H1 (cell line): Measurements from ENCODE around the gene DCHS1. TPM values are rescaled to one million over a fixed set of nuclear protein-coding genes. Genes with fewer than 3 reads are reported as not detected.

ENCODE experiments used
- CTCF ChIA-PET: fragments of 300-600 bp; sonication (Branson Sonifier 250); formaldehyde crosslinking; loops from one replicate; lab custom pipeline; 2021; ENCODE audit not compliant: partially characterized antibody; lab: Charles Lee
- POLR2A ChIA-PET: fragments of 300-600 bp; sonication (Branson Sonifier 250); formaldehyde crosslinking; loops from one replicate; lab custom pipeline; 2021; ENCODE audit warnings: inconsistent platforms; ENCODE audit not compliant: partially characterized antibody; lab: Charles Lee
- DNase-seq, 2 experiments: peaks; one replicate each; pipeline versions ENCODE4 v3.0.0 to v3.0.0-alpha.2; 2010 to 2022; ENCODE audit warnings: low spot score in 2 of 2, low read depth in 1 of 2, mixed read lengths in 1 of 2
- FAIRE-seq: peaks from 2 replicates; lab custom pipeline; 2011; peaks lifted over from hg19 to GRCh38; lab: Jason Lieb, UNC
- H2AFZ ChIP-seq: 2 replicates; pipeline ENCODE4 v1.8.1; 2012; ENCODE audit warnings: low read length, inconsistent platforms
- H2AK5ac ChIP-seq: 2 replicates; pipeline ENCODE4 v1.6.1; 2013; ENCODE audit warnings: low read depth, low read length
- H2BK120ac ChIP-seq: replicated peaks from 2 replicates; pipeline ENCODE3; 2013; ENCODE audit warnings: low read depth, low read length, inconsistent platforms
- H2BK12ac ChIP-seq: 2 replicates; pipeline ENCODE4 v1.6.1; 2013; ENCODE audit warnings: low read depth, low read length
- H2BK15ac ChIP-seq: 2 replicates; pipeline ENCODE4 v1.6.1; 2013; ENCODE audit warnings: low read length
- H2BK20ac ChIP-seq: 2 replicates; pipeline ENCODE4 v1.6.1; 2013; ENCODE audit warnings: low read length
- H2BK5ac ChIP-seq: 2 replicates; pipeline ENCODE4 v1.6.1; 2013; ENCODE audit warnings: low read depth, low read length
- H3K14ac ChIP-seq: 2 replicates; pipeline ENCODE4 v1.6.1; 2013; ENCODE audit warnings: inconsistent platforms; ENCODE audit not compliant: insufficient read length
- H3K18ac ChIP-seq: 2 replicates; pipeline ENCODE4 v1.6.1; 2013; ENCODE audit warnings: low read length; ENCODE audit errors: extremely low read depth
- H3K23ac ChIP-seq: 2 replicates; pipeline ENCODE4 v1.6.1; 2013; ENCODE audit warnings: inconsistent platforms; ENCODE audit not compliant: insufficient read length
- H3K23me2 ChIP-seq: 2 replicates; pipeline ENCODE4 v1.6.1; 2013; ENCODE audit warnings: low read depth, low read length
- H3K27ac ChIP-seq: 2 replicates; pipeline ENCODE4 v1.6.1; 2011; ENCODE audit warnings: low read depth, low read length, inconsistent platforms
- H3K27me3 ChIP-seq, 4 experiments: replicated peaks in 1 of 4; 1 replicate in 1 of 4; 2 replicates in 3 of 4; pipeline versions ENCODE4 v1.6.1 to v1.8.1; 2011 to 2013; ENCODE audit warnings: low read length in 3 of 4, mild to moderate bottlenecking in 3 of 4, inconsistent platforms in 2 of 4, mixed read lengths in 2 of 4, moderate library complexity in 1 of 4; ENCODE audit not compliant: control insufficient read depth in 3 of 4, insufficient read depth in 3 of 4; ENCODE audit errors: extremely low read depth in 1 of 4
- H3K36me3 ChIP-seq, 4 experiments: 2 replicates each; pipeline versions ENCODE4 v1.6.1 to v1.8.1; 2011 to 2013; ENCODE audit warnings: mild to moderate bottlenecking in 4 of 4, low read length in 3 of 4, moderate library complexity in 2 of 4, control low read depth in 1 of 4, inconsistent platforms in 1 of 4; ENCODE audit not compliant: insufficient read depth in 4 of 4, control insufficient read depth in 2 of 4
- H3K4ac ChIP-seq: replicated peaks from 2 replicates; pipeline ENCODE3; 2013; ENCODE audit warnings: low read length, low read depth, mixed read lengths, inconsistent platforms; ENCODE audit not compliant: insufficient read length
- H3K4me1 ChIP-seq, 4 experiments: replicated peaks in 1 of 4; 1 replicate in 1 of 4; 2 replicates in 3 of 4; pipeline versions ENCODE4 v1.6.1 to v1.8.1; 2011 to 2013; ENCODE audit warnings: low read length in 3 of 4, inconsistent platforms in 2 of 4, mixed read lengths in 1 of 4; ENCODE audit not compliant: insufficient read depth in 4 of 4, control insufficient read depth in 3 of 4
- H3K4me2 ChIP-seq, 2 experiments: 2 replicates each; pipeline versions ENCODE4 v1.6.1 to v1.8.1; 2011 to 2013; ENCODE audit warnings: low read depth in 2 of 2, low read length in 2 of 2, control low read depth in 1 of 2, inconsistent platforms in 1 of 2, mild to moderate bottlenecking in 1 of 2; ENCODE audit not compliant: insufficient read depth in 1 of 2
- H3K4me3 ChIP-seq, 4 experiments: fragments of 200-600, 300-600 bp in 1 of 4; sonication (generic), shearing (Covaris generic), sonication (Bioruptor Twin) in 1 of 4; 2 replicates each; pipeline versions ENCODE4 v1.5.1 to v1.8.1; 2011 to 2016; ENCODE audit warnings: low read length in 4 of 4, low read depth in 3 of 4, control low read depth in 2 of 4, inconsistent platforms in 2 of 4, mild to moderate bottlenecking in 2 of 4, mixed read lengths in 1 of 4, moderate library complexity in 1 of 4; ENCODE audit not compliant: insufficient read depth in 2 of 4; ENCODE audit errors: extremely low read depth in 1 of 4
- H3K56ac ChIP-seq: replicated peaks from 2 replicates; pipeline ENCODE3; 2013; ENCODE audit warnings: low read depth, mild to moderate bottlenecking, mixed read lengths, low read length, inconsistent platforms; ENCODE audit not compliant: insufficient read length
- H3K79me1 ChIP-seq: 2 replicates; pipeline ENCODE4 v1.6.1; 2013; ENCODE audit warnings: low read depth, low read length, control low read depth
- H3K79me2 ChIP-seq, 2 experiments: 2 replicates each; pipeline versions ENCODE4 v1.6.1 to v1.8.1; 2012 to 2013; ENCODE audit warnings: low read length in 2 of 2, mild to moderate bottlenecking in 2 of 2, inconsistent platforms in 1 of 2; ENCODE audit not compliant: insufficient read depth in 2 of 2, control insufficient read depth in 1 of 2
- H3K9ac ChIP-seq, 4 experiments: replicated peaks in 1 of 4; 1 replicate in 1 of 4; 2 replicates in 3 of 4; pipeline versions ENCODE4 v1.6.1 to v1.8.1; 2011 to 2013; ENCODE audit warnings: low read depth in 3 of 4, low read length in 3 of 4, control low read depth in 2 of 4, mild to moderate bottlenecking in 2 of 4, moderate library complexity in 2 of 4, inconsistent platforms in 1 of 4; ENCODE audit errors: extremely low read depth in 1 of 4
- H3K9me3 ChIP-seq, 2 experiments: 2 replicates each; pipeline versions ENCODE4 v1.6.1 to v1.8.1; 2012 to 2013; ENCODE audit warnings: mild to moderate bottlenecking in 2 of 2, moderate library complexity in 2 of 2, control low read depth in 1 of 2, inconsistent platforms in 1 of 2, low read depth in 1 of 2, low read length in 1 of 2, mixed read lengths in 1 of 2; ENCODE audit not compliant: insufficient read depth in 2 of 2
- H4K20me1 ChIP-seq, 2 experiments: replicated peaks in 1 of 2; 2 replicates each; pipeline versions ENCODE3 to v1.8.1; 2011 to 2013; ENCODE audit warnings: inconsistent platforms in 2 of 2, low read length in 2 of 2, mild to moderate bottlenecking in 1 of 2; ENCODE audit not compliant: insufficient read depth in 2 of 2, control insufficient read depth in 1 of 2
- H4K5ac ChIP-seq: 2 replicates; pipeline ENCODE4 v1.6.1; 2013; ENCODE audit warnings: low read length, low read depth, mixed read lengths, inconsistent platforms; ENCODE audit not compliant: insufficient read length
- H4K8ac ChIP-seq: 2 replicates; pipeline ENCODE4 v1.8.0; 2013; ENCODE audit warnings: mild to moderate bottlenecking, moderate library complexity, low read length, inconsistent platforms; ENCODE audit not compliant: insufficient read depth; ENCODE audit errors: extremely low read depth
- H4K91ac ChIP-seq: replicated peaks from 2 replicates; pipeline ENCODE3; 2013; ENCODE audit warnings: low read length, mixed read lengths, inconsistent platforms; ENCODE audit not compliant: insufficient read length
- BRCA1 ChIP-seq: IDR thresholded peaks from 2 replicates; pipeline ENCODE4 v1.6.1; 2012; ENCODE audit warnings: low read depth, low read length, improper control_type of control experiment
- CBX5 ChIP-seq: fragments of 300-800, 300-1000 bp; sonication (generic); IDR thresholded peaks from 2 replicates; pipeline ENCODE4 v1.7.1; 2016; ENCODE audit warnings: antibody characterized with exemption, low read length, low read depth
- EGR1 ChIP-seq: IDR thresholded peaks from 2 replicates; pipeline ENCODE4 v1.6.1; 2011; ENCODE audit warnings: low read depth, low read length, borderline replicate concordance
- HDAC6 ChIP-seq: IDR thresholded peaks from one replicate; pipeline ENCODE4 v1.7.1; 2012; ENCODE audit warnings: low read depth, mild to moderate bottlenecking, inconsistent platforms, low read length, moderate library complexity
- POLR2AphosphoS5 ChIP-seq: IDR thresholded peaks from 2 replicates; pipeline ENCODE4 v1.6.1; 2011; ENCODE audit warnings: low read depth, low read length
- RFX5 ChIP-seq: IDR thresholded peaks from 2 replicates; pipeline ENCODE4 v1.6.1; 2011; ENCODE audit warnings: low read depth, low read length, improper control_type of control experiment, borderline replicate concordance
- RNF2 ChIP-seq: fragments of 200-900, 300-1000 bp; sonication (generic); IDR thresholded peaks from 2 replicates; pipeline ENCODE4 v1.7.1; 2016; ENCODE audit warnings: borderline replicate concordance, low read depth, mild to moderate bottlenecking, antibody characterized with exemption, low read length; ENCODE audit not compliant: poor library complexity, severe bottlenecking; ENCODE audit errors: missing control alignments
- SIN3A ChIP-seq, 2 experiments: IDR thresholded peaks in 1 of 2; conservative IDR thresholded peaks in 1 of 2; 2 replicates each; pipeline ENCODE4 v1.6.1; 2011 to 2012; ENCODE audit warnings: low read length in 2 of 2, improper control_type of control experiment in 1 of 2, low read depth in 1 of 2, mild to moderate bottlenecking in 1 of 2
- TBP ChIP-seq: IDR thresholded peaks from 2 replicates; pipeline ENCODE4 v1.6.1; 2011; ENCODE audit warnings: low read depth, low read length, improper control_type of control experiment
- YY1 ChIP-seq: IDR thresholded peaks from 2 replicates; pipeline ENCODE4 v1.6.1; 2011; ENCODE audit warnings: low read depth, mild to moderate bottlenecking, low read length
- WGBS, 2 experiments: shearing (Covaris generic) in 1 of 2; methylation state at CpG; one replicate each; pipeline versions ENCODE4 v1.1.6 to v1.1.7; 2013 to 2015; ENCODE audit warnings: low lambda C conversion rate in 2 of 2, mixed read lengths in 2 of 2, inconsistent platforms in 1 of 2, low coverage in 1 of 2, missing lambda C conversion rate in 1 of 2; ENCODE audit not compliant: insufficient replicate concordance in 2 of 2, insufficient coverage in 1 of 2, insufficient read length in 1 of 2; ENCODE audit errors: extremely low coverage in 1 of 2, missing lambda C conversion rate in 1 of 2; 5-methylcytosine and 5-hydroxymethylcytosine counted together
- polyA plus RNA-seq, 7 experiments: library from polyadenylated mRNA; depleted of rRNA in 3 of 7; stranded (reverse) in 5 of 7; unstranded in 2 of 7; fragments of >200 nt in 5 of 7; fragments of 200-250 nt in 2 of 7; gene quantifications; 1 replicate in 5 of 7; 2 replicates in 1 of 7; 4 replicates in 1 of 7; pipeline versions ENCODE4 v1.2.1 to v1.2.3, GENCODE V29; 2011 to 2013; ENCODE audit warnings: missing spikeins in 2 of 7, mixed read lengths in 2 of 7
- total RNA-seq: library from RNA; stranded (reverse); fragmentation: NEBNext Ultra II Directional; extraction: Animal tissue kit (Norgen Biotek cat#: 25700); gene quantifications from 2 replicates; pipeline ENCODE4 v1.2.1, GENCODE V29; 2021
- TF ChIP-seq, protein P1 (sequence below): IDR thresholded peaks from 2 replicates; pipeline ENCODE4 v1.6.1; 2012; ENCODE audit warnings: inconsistent platforms

Gene DCHS1
- total and polyA plus RNA-seq, 2 of the 8 experiments (the other 6 are each of a cell fraction or from before 2014, with no cell fraction given) = 8.2 to 10.5 TPM

DNA sequence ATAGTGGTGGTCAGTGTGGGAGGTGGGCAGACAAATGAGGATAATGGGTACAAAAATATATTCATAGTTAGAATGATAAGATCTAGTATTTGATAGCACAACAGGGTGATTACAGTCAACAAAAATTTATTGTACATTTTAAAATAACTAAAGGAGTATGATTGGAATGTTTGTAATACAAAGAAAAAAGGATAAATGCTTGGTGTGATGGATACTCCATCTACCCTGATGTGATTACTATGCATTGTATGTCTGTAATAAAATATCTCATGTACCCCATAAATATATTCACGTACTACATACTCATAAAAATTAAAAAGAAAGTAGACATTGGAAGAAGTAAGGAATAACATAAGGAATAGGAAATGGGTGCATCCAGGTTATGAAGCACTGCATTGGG is 67.6 kb downstream of the DCHS1 start:
- H4K91ac ChIP-seq = no peak overlapping the region
- H3K79me1 ChIP-seq = no peaks in the 10 kb centered on the region; the same call in 1 of the 2 replicates
- no peak overlapping the region for H3K18ac ChIP-seq
- no peak for DNase-seq
- no peak overlapping the region for H2BK15ac ChIP-seq
- H3K56ac ChIP-seq = no peak overlapping the region
- H3K27ac ChIP-seq = no peak overlapping the region
- POLR2A ChIA-PET = interaction anchor here (1.1 to 1.4 kb wide), 2 partner anchors 9 to 31 kb away, joined by 4 read pairs; partner anchors contain the start of gene TPP1
- no peaks in the 10 kb centered on the region for H3K36me3 ChIP-seq
- peaks cover 0 to 4% of the 10 kb centered on the region in 2 experiments; a peak in 1 of 4 replicates for H3K9me3 ChIP-seq
- peaks cover 0 to 16% (median 10%) of the 10 kb centered on the region in 4 experiments; a peak in 5 of 7 replicates for H3K4me1 ChIP-seq
- WGBS, 2 experiments = 100% methylated on average over 1 of the region's 1 CpG; no CpG with 5 or more reads in 1 of the 2 experiments
- no peak overlapping the region for H2BK120ac ChIP-seq
- H2BK20ac ChIP-seq = no peak overlapping the region
- no peak overlapping the region for H4K8ac ChIP-seq
- no peak overlapping the region for H4K5ac ChIP-seq
- TF ChIP-seq SIN3A (conservative IDR thresholded peaks at IDR 0.05 in 1 of 2, IDR thresholded peaks at IDR 0.05 in 1 of 2; ENCODE audit: low read depth in 1 of 2, low read length in 2 of 2) (no peak), YY1 (no peak), RNF2 (no peak), RFX5 (no peak), TBP (no peak), EGR1 (no peak), CBX5 (no peak), POLR2AphosphoS5 (no peak), HDAC6 (no peak), BRCA1 (no peak)
- TF ChIP-seq, protein P1, sequence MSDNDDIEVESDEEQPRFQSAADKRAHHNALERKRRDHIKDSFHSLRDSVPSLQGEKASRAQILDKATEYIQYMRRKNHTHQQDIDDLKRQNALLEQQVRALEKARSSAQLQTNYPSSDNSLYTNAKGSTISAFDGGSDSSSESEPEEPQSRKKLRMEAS = no peak
- TF ChIP-seq, all 59 proteins: peak for 0
- no peak overlapping the region for H3K23ac ChIP-seq
- H3K4me3 ChIP-seq = no peak overlapping the region
- no peak overlapping the region for H2AFZ ChIP-seq
- no peaks in the 10 kb centered on the region for H3K79me2 ChIP-seq
- no peak overlapping the region for H2BK5ac ChIP-seq
- H3K9ac ChIP-seq = no peak overlapping the region
- no peaks in the 10 kb centered on the region for H4K20me1 ChIP-seq
- no peak overlapping the region for H3K4me2 ChIP-seq
- no peak overlapping the region for H3K4ac ChIP-seq
- no peaks in the 10 kb centered on the region for H3K23me2 ChIP-seq
- no peaks in the 10 kb centered on the region for H3K27me3 ChIP-seq
- CTCF ChIA-PET = interaction anchor here (1.1 to 3.0 kb wide), 6 partner anchors 8 to 57 kb away, joined by 3 to 11 read pairs (median 6); no protein-coding TSS in a partner anchor
- H2BK12ac ChIP-seq = no peak overlapping the region
- H2AK5ac ChIP-seq = no peak overlapping the region
- no peak overlapping the region for H3K14ac ChIP-seq
- no peak for FAIRE-seq
